ENCODE measurements around the gene DNAH10.

- no peak for TF ChIP-seq CTCF (IDR thresholded peaks at IDR 0.05; ENCODE audit: low read depth, low read length)
- no peak for TF ChIP-seq MAX (IDR thresholded peaks at IDR 0.05; ENCODE audit: low read depth, low read length)
These were observed 136.6 kb downstream of the DNAH10 start for GRCh38 chr12:123898673-123899072.

Measured in NB4 (cell line).